CD14-positive monocyte (primary cell): ENCODE measurements around the gene SOAT1. TPM values are rescaled to one million over a fixed set of nuclear protein-coding genes. Genes with fewer than 3 reads are reported as not detected.

ENCODE experiments used
- DNase-seq, 3 donors: peaks; one replicate each; pipeline ENCODE4 v3.0.0-alpha.2; 2011 to 2022
- H2AFZ ChIP-seq: 2 replicates; pipeline ENCODE4 v1.6.0; 2012; ENCODE audit warnings: mild to moderate bottlenecking, low read depth, low read length, inconsistent platforms; ENCODE audit not compliant: insufficient read depth, poor library complexity, severe bottlenecking
- H3K27ac ChIP-seq, 2 donors: 1 replicate in 1 of 2; 2 replicates in 1 of 2; pipeline ENCODE4 v1.5.1; 2012 to 2013; ENCODE audit warnings: low read length in 2 of 2, control low read depth in 1 of 2, inconsistent platforms in 1 of 2, low read depth in 1 of 2, mild to moderate bottlenecking in 1 of 2
- H3K27me3 ChIP-seq, 2 donors: one replicate each; pipeline versions ENCODE4 v1.6.0 to v1.6.1; 2011 to 2013; ENCODE audit warnings: low read length in 2 of 2; ENCODE audit not compliant: control insufficient read depth in 2 of 2, insufficient read depth in 2 of 2
- H3K36me3 ChIP-seq, 2 donors: replicated peaks in 1 of 2; 1 replicate in 1 of 2; 2 replicates in 1 of 2; pipeline versions ENCODE4 v1.5.1 to v1.6.1; 2012 to 2013; ENCODE audit warnings: low read length in 2 of 2, control low read depth in 1 of 2, inconsistent platforms in 1 of 2, mild to moderate bottlenecking in 1 of 2; ENCODE audit not compliant: insufficient read depth in 2 of 2, control insufficient read depth in 1 of 2
- H3K4me1 ChIP-seq, 2 donors: 1 replicate in 1 of 2; 2 replicates in 1 of 2; pipeline versions ENCODE4 v1.5.1 to v1.6.1; 2012 to 2013; ENCODE audit warnings: low read length in 2 of 2, control low read depth in 1 of 2, inconsistent platforms in 1 of 2, mild to moderate bottlenecking in 1 of 2, moderate library complexity in 1 of 2; ENCODE audit not compliant: insufficient read depth in 2 of 2, control insufficient read depth in 1 of 2
- H3K4me2 ChIP-seq: replicated peaks from 2 replicates; pipeline ENCODE3; 2012; ENCODE audit warnings: low read length, moderate library complexity, mild to moderate bottlenecking; ENCODE audit not compliant: poor library complexity, severe bottlenecking; ENCODE audit errors: extremely low read depth
- H3K4me3 ChIP-seq, 3 experiments: fragments of 200-600 bp in 1 of 3; sonication (generic) in 1 of 3; replicated peaks in 1 of 3; 1 replicate in 2 of 3; 2 replicates in 1 of 3; pipeline ENCODE4 v1.5.1; 2011 to 2013; ENCODE audit warnings: low read length in 3 of 3, mild to moderate bottlenecking in 3 of 3, control low read depth in 2 of 3, low read depth in 2 of 3, inconsistent platforms in 1 of 3, moderate library complexity in 1 of 3
- H3K79me2 ChIP-seq: 2 replicates; pipeline ENCODE4 v1.6.0; 2012; ENCODE audit warnings: mild to moderate bottlenecking, control low read depth, inconsistent platforms, low read length, moderate library complexity; ENCODE audit not compliant: insufficient read depth
- H3K9ac ChIP-seq: 2 replicates; pipeline ENCODE4 v1.6.0; 2017; ENCODE audit warnings: low read length, mild to moderate bottlenecking; ENCODE audit not compliant: insufficient read depth, poor library complexity, severe bottlenecking
- H3K9me3 ChIP-seq, 2 donors: replicated peaks in 1 of 2; 1 replicate in 1 of 2; 2 replicates in 1 of 2; pipeline versions ENCODE4 v1.5.1 to v1.6.1; 2012 to 2013; ENCODE audit warnings: low read length in 2 of 2, control low read depth in 1 of 2; ENCODE audit not compliant: control insufficient read depth in 1 of 2, insufficient read depth in 1 of 2
- H4K20me1 ChIP-seq: 2 replicates; pipeline ENCODE4 v1.6.0; 2012; ENCODE audit warnings: mild to moderate bottlenecking, low read length, control low read depth, moderate library complexity; ENCODE audit not compliant: insufficient read depth
- H3K27ac Mint-ChIP-seq, 7 donors: one replicate each; pipeline ENCODE4 v1.8.0; 2020; ENCODE audit warnings: mild to moderate bottlenecking in 7 of 7, mixed read lengths in 7 of 7, moderate library complexity in 6 of 7, inconsistent platforms in 2 of 7
- H3K27me3 Mint-ChIP-seq, 3 donors: one replicate each; pipeline ENCODE4 v1.8.0; 2021 to 2022; ENCODE audit warnings: low read depth in 3 of 3, mild to moderate bottlenecking in 3 of 3, mixed read lengths in 3 of 3, moderate library complexity in 3 of 3, inconsistent platforms in 1 of 3
- H3K36me3 Mint-ChIP-seq, 2 donors: one replicate each; pipeline ENCODE4 v1.8.0; 2020; ENCODE audit warnings: mixed read lengths in 2 of 2, inconsistent platforms in 1 of 2, mild to moderate bottlenecking in 1 of 2
- H3K4me1 Mint-ChIP-seq: one replicate; pipeline ENCODE4 v1.8.0; 2020; ENCODE audit warnings: mild to moderate bottlenecking, mixed read lengths
- H3K4me3 Mint-ChIP-seq, 2 donors: one replicate each; pipeline ENCODE4 v1.8.0; 2020; ENCODE audit warnings: mild to moderate bottlenecking in 2 of 2, mixed read lengths in 2 of 2, moderate library complexity in 1 of 2
- H3K9me3 Mint-ChIP-seq, 7 donors: one replicate each; pipeline ENCODE4 v1.8.0; 2020 to 2022; ENCODE audit warnings: mixed read lengths in 7 of 7, mild to moderate bottlenecking in 6 of 7, moderate library complexity in 6 of 7, inconsistent platforms in 2 of 7
- WGBS: methylation state at CpG from one replicate; pipeline ENCODE4 v1.1.5; 2013; ENCODE audit warnings: missing lambda C conversion rate; ENCODE audit not compliant: insufficient coverage; 5-methylcytosine and 5-hydroxymethylcytosine counted together
- intact Hi-C, 2 donors: fragments of 100-400 bp; cut with micrococcal nuclease; formaldehyde crosslinking; loops; one replicate each; pipeline versions ENCODE4 v1.15.0 to v1.15.1; 2023
- polyA plus RNA-seq, 3 donors: library from polyadenylated mRNA; depleted of rRNA in 1 of 3; unstranded in 2 of 3; stranded (reverse) in 1 of 3; fragments of 300-500 nt in 2 of 3; fragments of >200 nt in 1 of 3; fragmentation: Illumina TruSeq in 2 of 3; gene quantifications; 1 replicate in 2 of 3; 2 replicates in 1 of 3; pipeline ENCODE4 v1.2.3, GENCODE V29; 2012 to 2021
- TF ChIP-seq, protein P1 (sequence below): fragments of 200-600 bp; IDR thresholded peaks from one replicate; pipeline ENCODE4 v1.8.0; 2022; ENCODE audit warnings: antibody characterized with exemption, mild to moderate bottlenecking

SOAT1 gene
- polyA plus RNA-seq, 3 donors, result 15.8 to 158 (median 105) TPM

DNA sequence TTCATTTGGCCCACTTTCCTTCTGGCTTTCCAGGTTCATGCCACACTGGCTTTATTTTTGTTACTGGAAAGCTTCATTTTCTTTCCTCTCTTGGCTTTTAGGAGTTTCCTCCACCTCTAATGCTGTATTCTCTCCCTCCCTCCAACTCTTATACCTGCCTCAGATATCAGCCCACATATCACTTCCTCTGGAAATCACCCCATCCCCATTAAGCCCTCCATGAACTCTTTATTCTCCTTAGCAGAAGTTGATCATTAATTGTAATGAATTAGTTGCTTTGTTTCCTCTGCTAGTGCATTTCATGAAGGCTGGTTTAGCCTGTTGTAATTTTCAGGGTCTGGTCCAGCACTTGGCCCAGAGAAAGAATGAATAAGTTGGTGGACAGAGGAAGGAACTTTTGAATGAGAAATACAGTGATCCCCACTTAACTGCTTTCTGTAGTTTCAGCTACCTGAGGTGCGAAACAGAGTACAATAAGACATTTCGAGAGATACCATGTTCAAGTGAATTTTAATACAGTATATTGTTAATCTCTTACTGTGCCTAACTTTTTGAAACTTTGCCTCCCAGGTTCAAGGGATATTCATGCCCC, 1.7 kb downstream of the SOAT1 start:
- H3K4me1 ChIP-seq, result peaks cover 40 to 63% of the 10 kb centered on the region in 2 donors
- Mint-ChIP-seq H3K36me3 (peaks cover 8 to 13% of the 10 kb centered on the region in 2 donors), H3K4me1 (peaks cover 63% of the 10 kb centered on the region), H3K4me3 (peak overlapping the region; percentile 89 to 95), H3K27me3 (no peaks in the 10 kb centered on the region), H3K9me3 (peaks cover 0 to 2% (median 0%) of the 10 kb centered on the region in 7 donors), H3K27ac (peak overlapping the region; percentile 95 to 98 (median 97))
- H3K27ac ChIP-seq, result peak overlapping the region; percentile 87 to 88
- no peaks in the 10 kb centered on the region for H3K27me3 ChIP-seq
- peaks cover 53% of the 10 kb centered on the region for H4K20me1 ChIP-seq
- WGBS, result no CpG with 5 or more reads among the region's 2 CpGs
- H3K79me2 ChIP-seq, result peaks cover 63% of the 10 kb centered on the region
- peak overlapping the region; percentile 82 for H3K4me2 ChIP-seq
- peak overlapping the region; percentile 74 to 89 (median 88) for H3K4me3 ChIP-seq
- H2AFZ ChIP-seq, result no peak overlapping the region
- H3K9ac ChIP-seq, result peak overlapping the region; percentile 88
- no peaks in the 10 kb centered on the region for H3K9me3 ChIP-seq
- intact Hi-C loops, result loop anchor here (5.0 kb wide), 2 partner anchors 37 to 67 kb away; no protein-coding TSS in a partner anchor
- TF ChIP-seq, protein P1, sequence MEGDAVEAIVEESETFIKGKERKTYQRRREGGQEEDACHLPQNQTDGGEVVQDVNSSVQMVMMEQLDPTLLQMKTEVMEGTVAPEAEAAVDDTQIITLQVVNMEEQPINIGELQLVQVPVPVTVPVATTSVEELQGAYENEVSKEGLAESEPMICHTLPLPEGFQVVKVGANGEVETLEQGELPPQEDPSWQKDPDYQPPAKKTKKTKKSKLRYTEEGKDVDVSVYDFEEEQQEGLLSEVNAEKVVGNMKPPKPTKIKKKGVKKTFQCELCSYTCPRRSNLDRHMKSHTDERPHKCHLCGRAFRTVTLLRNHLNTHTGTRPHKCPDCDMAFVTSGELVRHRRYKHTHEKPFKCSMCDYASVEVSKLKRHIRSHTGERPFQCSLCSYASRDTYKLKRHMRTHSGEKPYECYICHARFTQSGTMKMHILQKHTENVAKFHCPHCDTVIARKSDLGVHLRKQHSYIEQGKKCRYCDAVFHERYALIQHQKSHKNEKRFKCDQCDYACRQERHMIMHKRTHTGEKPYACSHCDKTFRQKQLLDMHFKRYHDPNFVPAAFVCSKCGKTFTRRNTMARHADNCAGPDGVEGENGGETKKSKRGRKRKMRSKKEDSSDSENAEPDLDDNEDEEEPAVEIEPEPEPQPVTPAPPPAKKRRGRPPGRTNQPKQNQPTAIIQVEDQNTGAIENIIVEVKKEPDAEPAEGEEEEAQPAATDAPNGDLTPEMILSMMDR, result no peak
- no peak for DNase-seq
- no peaks in the 10 kb centered on the region for H3K36me3 ChIP-seq

DNA sequence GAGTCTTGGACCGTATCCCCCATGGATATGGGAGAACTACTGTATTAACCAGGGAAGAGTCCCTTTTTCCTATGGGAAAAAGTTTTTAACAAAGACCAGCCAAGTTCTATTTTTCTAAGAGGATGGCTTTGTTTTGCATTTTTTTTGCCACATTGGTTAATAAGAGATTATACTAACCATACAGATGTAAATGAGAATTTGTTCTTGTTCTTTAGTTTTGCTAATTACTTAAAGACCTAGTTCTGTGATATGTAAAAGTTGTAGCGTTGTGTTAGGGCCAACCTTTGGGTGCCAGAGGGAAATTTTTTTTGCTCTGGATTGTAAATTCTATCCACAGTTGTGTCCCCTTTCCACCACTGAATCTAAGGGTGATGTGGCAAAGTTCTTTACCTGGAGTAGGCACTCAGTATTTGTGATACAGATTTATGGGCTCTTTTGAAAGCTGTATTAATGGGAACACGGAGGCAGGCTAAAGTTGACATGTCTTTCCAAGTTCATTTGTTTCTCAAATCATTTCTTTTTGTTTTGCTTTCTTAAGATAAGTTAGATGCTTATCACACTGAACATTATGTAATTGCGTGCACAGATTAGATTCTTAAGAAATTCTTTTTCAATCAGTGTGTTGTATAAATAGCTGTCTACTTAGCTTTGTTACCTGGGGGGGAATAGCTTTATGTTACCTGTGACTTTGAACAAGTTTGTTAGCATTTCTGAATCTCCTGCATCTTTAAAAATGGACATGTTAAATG, 2.9 kb downstream of the SOAT1 start:
- peaks cover 40 to 64% of the 10 kb centered on the region in 2 donors for H3K4me1 ChIP-seq
- peaks cover 76% of the 10 kb centered on the region for H3K79me2 ChIP-seq
- no peaks in the 10 kb centered on the region for H3K27me3 ChIP-seq
- Mint-ChIP-seq H3K4me3 (peak overlapping the region; percentile 80 to 91), H3K4me1 (peaks cover 70% of the 10 kb centered on the region), H3K36me3 (peaks cover 9 to 21% of the 10 kb centered on the region in 2 donors), H3K27me3 (no peaks in the 10 kb centered on the region), H3K9me3 (peaks cover 0 to 2% (median 0%) of the 10 kb centered on the region in 7 donors), H3K27ac (peak overlapping the region; percentile 73 to 95 (median 90))
- H2AFZ ChIP-seq, result no peak overlapping the region
- 100% methylated on average over 1 of the region's 4 CpGs for WGBS
- no peak overlapping the region for H3K9ac ChIP-seq
- no peak for DNase-seq
- H3K9me3 ChIP-seq, result no peaks in the 10 kb centered on the region
- peak overlapping the region; percentile 52 for H3K4me2 ChIP-seq
- intact Hi-C loops, result loop anchor here (5.0 kb wide), 2 partner anchors 36 to 66 kb away; no protein-coding TSS in a partner anchor
- peak overlapping the region in 1 of 2 donors; percentile 57 for H3K27ac ChIP-seq
- TF ChIP-seq, protein P1, result no peak
- H3K4me3 ChIP-seq, result peak overlapping the region in 2 of 3 experiments; percentile 4 to 47
- peaks cover 0 to 6% of the 10 kb centered on the region in 2 donors for H3K36me3 ChIP-seq
- H4K20me1 ChIP-seq, result peaks cover 66% of the 10 kb centered on the region
